Breast epithelium (tissue), 3 donors: ENCODE results near the gene CFAP57.

Experiments used
- POLR2A ChIP-seq: fragments of 450-650 bp; IDR thresholded peaks from one replicate; pipeline ENCODE4 v1.6.1; 2016; ENCODE audit warnings: antibody characterized with exemption, mild to moderate bottlenecking, moderate library complexity
- TF ChIP-seq, protein P1 (sequence below), 3 donors: fragments of 450-650 bp; IDR thresholded peaks; one replicate each; pipeline ENCODE4 v1.5.1; 2016 to 2017; ENCODE audit warnings: antibody characterized with exemption in 3 of 3, mild to moderate bottlenecking in 3 of 3, moderate library complexity in 3 of 3

GRCh38 chr1:43292216-43292615 is 120.1 kb downstream of the CFAP57 start:
- TF ChIP-seq, protein P1, sequence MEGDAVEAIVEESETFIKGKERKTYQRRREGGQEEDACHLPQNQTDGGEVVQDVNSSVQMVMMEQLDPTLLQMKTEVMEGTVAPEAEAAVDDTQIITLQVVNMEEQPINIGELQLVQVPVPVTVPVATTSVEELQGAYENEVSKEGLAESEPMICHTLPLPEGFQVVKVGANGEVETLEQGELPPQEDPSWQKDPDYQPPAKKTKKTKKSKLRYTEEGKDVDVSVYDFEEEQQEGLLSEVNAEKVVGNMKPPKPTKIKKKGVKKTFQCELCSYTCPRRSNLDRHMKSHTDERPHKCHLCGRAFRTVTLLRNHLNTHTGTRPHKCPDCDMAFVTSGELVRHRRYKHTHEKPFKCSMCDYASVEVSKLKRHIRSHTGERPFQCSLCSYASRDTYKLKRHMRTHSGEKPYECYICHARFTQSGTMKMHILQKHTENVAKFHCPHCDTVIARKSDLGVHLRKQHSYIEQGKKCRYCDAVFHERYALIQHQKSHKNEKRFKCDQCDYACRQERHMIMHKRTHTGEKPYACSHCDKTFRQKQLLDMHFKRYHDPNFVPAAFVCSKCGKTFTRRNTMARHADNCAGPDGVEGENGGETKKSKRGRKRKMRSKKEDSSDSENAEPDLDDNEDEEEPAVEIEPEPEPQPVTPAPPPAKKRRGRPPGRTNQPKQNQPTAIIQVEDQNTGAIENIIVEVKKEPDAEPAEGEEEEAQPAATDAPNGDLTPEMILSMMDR (IDR thresholded peaks at IDR 0.05), result no peak
- no peak for TF ChIP-seq POLR2A
